Fibroblast of peridontal ligament (primary cell): ENCODE data around the gene TMEM254.
"Not testable (repeated sequence)": the region's sequence is repeated elsewhere in the genome, so short reads cannot be mapped to it uniquely, and the experiment has no call there.

ENCODE experiments used
- DNase-seq: peaks from one replicate; pipeline ENCODE4 v3.0.0-alpha.2; 2010; ENCODE audit errors: extremely low read depth

Gene TMEM254

GRCh38 chr10:80075781-80076180, 2.7 kb upstream of the TMEM254 start:
- DNase-seq, result no peak

GRCh38 chr10:80077869-80078447, 507 bp upstream of the TMEM254 start:
- DNase-seq, result no peak

DNA sequence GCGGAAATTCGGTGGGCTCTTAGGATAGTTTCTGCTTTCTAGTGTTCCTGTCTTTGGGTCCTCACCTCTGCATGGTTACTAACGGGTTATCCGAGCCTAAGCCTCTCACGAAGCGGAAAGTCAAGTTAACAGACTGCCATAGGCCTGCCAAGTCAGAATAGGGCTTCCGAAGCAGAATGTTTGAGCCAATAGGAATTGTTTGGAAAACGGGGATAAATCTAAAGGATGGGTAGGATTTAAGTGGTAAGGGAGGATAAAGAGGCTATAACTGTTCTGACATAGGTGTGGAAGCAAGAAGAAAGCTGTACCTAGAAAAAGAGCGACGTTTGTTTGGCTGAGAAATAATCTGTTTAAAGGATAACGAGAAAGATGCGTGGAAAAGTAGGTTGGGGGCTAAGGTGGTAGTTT, 851 bp downstream of the TMEM254 start:
- no peak for DNase-seq

DNA sequence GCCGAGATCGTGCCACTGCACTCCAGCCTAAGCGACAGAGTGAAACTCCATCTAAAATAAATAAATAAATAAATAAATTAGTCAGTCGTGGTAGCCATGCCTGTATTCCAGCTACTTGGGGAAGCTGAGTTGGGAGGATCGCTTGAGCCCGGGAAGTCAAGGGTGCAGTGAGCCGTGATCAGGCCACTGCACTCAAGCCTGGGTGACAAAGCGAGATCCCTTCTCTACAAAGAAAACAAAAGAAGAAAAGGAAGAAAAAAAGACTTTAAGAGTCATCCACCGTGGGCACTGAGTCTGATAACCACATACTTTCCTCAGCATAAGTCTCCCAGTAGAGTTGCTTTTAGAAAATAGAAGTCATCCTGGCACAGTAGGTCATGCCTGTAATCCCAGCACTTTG, 2.6 kb downstream of the TMEM254 start:
- no peak for DNase-seq

GRCh38 chr10:80081801-80082750, 3.6 kb downstream of the TMEM254 start:
- DNase-seq, result no peak

DNA sequence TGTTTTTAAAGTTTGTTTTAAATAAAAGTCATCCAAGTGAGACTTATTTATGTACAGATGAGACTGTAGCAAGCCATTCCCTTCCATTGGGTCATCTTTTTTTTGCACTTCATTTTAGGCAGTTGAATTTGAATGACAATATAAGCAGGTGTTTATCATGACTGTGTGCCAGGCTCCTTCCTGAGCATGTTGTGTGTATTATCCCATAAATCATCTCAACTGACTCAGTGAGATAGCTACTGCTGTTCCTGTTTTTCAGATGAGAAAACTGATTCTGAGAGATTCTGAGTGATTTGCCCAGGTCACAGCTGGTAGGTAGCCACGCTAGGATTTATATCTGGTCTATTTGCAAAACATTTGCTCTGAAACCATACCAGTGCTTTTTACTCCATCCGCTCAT, 11.7 kb downstream of the TMEM254 start:
- no peak for DNase-seq

- DNase-seq, result no peak
Measured at GRCh38 chr10:80094231-80094630, 15.8 kb downstream of the TMEM254 start.

DNA sequence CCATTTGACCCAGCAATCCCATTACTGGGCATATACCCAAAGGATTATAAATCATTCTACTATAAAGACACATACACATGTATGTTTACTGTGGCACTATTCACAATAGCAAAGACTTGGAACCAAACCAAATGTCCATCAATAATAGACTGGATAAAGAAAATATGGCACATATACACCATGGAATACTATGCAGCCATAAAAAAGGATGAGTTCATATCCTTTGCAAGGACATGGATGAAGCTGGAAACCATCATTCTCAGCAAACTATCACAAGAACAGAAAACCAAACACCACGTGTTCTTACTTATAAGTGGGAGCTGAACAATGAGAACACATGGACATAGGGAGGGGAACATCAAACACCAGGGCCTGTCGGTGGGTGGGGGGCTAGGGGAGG, 19.8 kb downstream of the TMEM254 start:
- DNase-seq, result not testable (repeated sequence)

DNA sequence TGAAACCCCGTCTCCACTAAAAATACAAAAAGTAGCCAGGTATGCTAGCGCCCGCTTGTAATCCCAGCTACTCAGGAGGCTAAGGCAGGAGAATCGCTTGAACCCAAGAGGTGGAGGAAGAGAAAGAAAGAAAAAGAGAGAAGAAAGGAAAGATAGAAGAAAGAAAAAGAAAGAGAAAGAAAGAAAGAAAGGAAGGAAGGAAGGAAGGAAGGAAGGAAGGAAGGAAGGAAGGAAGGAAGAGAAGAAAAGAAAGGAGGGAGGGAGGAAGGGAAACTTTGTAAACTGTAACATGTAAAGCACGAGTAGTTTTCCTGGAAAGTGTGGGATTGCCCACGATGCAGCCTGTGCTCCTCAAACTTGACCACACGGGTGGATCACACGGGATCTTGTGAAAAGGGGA, 20.8 kb downstream of the TMEM254 start:
- DNase-seq, result not testable (repeated sequence)

DNA sequence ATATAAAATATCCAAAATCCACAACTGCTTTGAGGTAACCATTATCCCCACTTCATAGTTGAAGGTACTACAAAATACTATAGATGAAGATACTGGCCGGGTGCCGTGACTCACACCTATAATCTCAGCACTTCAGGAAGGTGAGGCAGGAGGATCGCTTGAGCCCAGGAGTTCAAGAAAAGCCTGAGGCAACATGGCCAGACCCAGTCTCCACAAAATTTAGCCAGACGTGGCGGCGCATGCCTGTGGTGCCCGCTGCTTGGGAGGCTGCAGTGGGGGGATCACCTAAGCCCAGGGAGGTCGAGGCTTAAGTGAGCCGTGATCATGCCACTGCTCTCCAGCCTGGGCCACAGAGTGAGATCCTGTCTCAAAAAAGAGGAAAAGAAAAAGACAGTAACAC, 21.7 kb downstream of the TMEM254 start:
- DNase-seq, result no peak

DNA sequence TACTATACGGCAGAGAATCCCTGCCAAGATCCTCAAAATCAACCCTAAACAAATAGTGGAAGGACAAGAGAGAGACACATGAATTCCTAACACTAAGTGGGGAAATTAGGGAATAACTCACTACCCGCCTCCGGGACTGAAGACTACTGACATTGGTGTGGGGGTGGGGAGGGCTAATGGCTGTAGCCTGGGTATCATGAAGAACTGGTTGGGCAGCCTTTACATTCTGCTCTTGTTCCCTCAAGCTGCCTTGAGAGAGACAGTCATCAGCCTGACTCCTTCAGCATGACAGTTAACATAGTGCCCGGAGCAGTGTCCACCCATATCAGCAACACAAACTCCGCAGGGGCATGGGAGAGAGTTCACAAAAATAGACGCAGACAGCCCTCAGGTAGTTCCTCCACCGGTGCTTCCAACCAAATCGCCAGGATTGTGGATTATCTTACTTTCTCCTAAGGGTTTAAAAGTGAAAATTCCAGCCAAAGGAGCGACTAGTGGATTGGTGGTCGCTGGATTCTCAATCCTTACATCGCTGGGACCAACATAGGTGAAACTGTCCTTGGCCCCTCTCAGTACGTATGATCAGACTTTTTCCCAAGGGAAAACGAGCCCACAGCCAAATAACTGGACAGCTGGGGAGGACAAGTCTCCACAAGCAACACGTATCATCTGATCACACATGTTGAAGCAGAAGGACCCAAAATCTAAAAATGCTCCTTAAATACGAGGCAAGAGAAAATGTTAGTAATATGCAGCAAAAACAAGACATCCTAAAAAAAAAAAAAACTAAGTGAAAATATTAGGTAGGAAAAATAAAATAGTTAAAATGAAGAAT, 22.6 kb downstream of the TMEM254 start:
- no peak for DNase-seq

DNA sequence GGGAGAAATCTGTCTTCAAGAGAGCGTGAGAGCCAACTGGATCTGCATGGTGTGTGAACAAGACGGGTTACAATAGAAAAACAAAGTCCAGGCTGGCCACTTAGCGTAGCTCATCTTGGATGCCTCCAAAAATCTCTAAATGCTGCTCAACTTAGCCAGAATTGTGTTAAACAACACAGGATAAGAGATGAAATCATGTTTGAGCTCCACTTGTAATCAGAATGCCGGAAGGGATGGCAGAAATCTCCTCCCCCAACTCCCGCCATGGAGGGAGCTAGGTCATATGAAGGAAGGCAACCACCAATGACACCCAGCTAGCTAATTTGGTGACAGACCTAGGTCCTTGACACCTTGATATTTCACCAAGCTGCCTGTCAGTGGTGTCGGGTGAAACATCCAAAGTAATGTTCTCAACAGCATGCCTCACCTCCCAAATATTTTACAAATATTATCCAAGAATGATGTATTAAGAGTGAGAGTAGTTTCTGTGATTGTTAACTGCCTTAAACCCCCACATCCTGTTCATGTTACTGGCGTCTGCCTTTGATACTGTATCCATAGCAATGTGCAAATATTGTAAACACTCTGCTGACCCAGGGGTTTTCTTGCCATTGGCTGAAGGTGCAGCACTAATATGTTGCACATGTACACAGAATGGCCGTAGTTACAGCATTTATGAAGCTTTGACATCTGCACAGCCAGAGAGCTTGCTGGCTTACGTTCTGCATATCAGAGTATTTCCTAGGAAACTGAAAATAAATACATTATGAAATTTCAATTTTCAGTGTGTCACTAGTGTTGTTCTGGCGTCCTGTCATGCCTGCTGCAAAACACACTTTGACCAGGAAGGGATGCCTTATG, 25.8 kb downstream of the TMEM254 start:
- peak; percentile 96 for DNase-seq

DNA sequence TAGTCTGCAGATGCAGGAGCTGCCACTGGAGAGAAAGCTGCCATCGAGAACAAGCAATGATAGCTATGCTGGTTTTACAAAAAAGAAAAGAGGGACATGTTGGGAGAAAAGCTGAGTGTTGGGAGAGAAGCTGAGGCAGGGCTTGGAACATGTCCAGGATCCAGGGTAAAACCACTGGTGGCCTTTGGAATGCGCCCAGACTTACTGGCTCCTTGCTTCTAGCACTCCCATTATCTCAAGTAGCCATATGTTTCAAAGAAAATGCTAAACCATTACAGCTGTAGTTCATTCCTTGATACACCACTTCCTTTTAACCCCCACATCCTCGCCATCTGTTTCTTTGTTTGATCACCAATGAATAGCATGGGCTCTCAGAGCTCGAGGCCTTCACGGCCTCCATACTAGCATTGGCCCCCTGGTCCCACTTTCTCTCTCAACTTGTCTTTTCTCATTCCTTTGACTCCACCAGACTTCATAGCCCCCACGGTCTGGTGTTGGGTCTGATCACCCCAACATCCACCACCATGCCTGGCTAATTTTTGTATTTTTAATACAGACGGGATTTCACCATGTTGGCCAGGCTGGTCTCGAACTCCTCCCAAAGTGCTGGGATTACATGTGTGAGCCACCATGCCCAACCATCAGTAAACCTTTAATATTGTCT, 30.2 kb downstream of the TMEM254 start:
- DNase-seq, result no peak

GRCh38 chr10:80110986-80111385, 32.5 kb downstream of the TMEM254 start:
- no peak for DNase-seq

- no peak for DNase-seq
Measured at GRCh38 chr10:80118669-80119068, 40.2 kb downstream of the TMEM254 start.

DNA sequence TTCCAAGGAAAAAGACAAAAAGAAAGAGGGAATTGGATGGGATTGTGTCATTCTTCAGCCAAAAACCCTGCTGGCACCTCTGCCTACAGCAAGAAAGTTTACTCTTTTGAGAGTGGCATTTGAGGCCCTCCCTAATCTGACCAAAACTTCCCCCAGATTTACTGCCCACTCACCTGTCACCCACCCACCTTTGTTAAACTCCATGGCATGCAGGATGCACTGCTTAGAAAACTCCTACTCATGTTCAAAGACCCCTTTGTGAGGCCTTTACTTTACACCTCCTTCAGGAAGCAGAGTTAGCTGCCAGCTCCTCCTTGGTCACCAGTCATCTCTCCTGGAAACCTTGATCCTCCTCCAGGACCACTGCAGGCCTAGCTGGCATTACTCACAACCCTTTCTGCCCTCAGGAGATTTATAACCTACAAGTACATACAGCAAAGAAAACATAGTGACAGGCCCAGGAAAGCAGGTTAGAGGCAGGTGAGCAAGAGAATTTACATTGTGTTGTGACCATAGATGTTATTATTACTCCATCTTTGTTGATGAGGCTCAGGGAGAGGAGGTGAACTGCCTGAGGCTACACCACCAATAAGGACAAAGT, 43.7 kb downstream of the TMEM254 start:
- no peak for DNase-seq

DNA sequence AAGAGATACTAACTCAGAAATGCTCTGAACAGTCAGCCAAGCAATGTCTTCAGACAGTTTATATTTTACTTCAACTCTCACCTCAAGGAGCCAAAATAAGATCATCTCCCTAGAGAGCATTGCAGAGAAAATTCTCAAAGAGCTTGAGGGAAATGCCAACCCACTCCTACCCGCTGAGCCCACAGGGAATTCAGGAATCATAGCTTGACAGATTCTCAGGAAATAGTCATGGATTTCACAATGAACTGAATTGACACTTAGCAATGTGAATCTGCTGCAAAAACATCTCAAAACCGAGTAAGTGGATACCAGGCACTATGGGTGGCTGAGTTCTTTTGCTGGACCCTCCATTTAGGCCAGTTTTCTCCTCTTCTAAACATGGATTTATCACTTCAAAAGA, 44.3 kb downstream of the TMEM254 start:
- DNase-seq, result peak; percentile 84

GRCh38 chr10:80126876-80127275, 48.4 kb downstream of the TMEM254 start:
- no peak for DNase-seq

DNA sequence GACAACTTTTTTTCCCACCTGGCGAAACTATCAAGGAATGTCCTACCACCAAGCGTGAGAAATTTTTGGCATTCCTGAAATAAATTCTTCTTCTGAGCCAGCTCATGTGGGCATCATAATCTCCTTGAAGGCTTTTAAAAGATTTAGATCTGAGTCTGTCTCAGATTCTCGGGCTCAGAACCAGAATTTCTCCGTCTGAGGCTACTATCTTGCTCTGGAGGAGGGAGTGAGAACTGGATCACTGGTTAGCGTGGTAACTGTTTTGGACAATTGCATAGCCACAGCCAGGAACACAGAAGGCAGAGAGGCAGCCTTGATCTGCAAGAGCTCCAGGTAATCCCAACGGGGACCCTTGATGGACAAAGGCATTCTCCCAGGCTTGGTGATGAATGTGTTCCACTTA, 53.0 kb downstream of the TMEM254 start:
- DNase-seq, result no peak
